GM19043 (cell line): ENCODE results near the gene PRPSAP2.

ENCODE experiments used
- ATAC-seq: cut with Tn5 transposase; IDR thresholded peaks from one replicate; pipeline ENCODE4 v1.9.1; 2021; ENCODE audit warnings: low read depth; ENCODE audit not compliant: unreplicated experiment

The PRPSAP2 gene

DNA sequence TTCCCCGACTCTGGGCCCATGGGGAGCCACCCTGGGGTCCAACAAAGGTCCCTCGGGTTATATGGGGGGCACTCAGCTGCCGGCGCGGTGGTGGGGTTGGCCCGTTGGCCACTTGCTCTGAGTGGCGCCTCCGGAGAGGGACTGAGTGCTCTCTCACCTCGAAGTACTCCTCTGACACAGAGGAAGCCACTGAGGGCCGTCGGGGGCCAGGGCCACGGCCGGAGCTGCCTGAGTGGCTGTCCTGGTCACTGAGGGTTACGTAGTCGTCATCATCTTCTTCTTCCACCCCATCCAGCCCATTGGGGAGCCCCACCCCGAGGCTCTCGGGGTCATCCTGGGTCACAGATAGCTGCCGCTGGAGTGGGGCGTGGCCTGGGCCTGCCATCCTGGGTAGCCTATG is 119.7 kb downstream of the PRPSAP2 start:
- no peak for ATAC-seq

DNA sequence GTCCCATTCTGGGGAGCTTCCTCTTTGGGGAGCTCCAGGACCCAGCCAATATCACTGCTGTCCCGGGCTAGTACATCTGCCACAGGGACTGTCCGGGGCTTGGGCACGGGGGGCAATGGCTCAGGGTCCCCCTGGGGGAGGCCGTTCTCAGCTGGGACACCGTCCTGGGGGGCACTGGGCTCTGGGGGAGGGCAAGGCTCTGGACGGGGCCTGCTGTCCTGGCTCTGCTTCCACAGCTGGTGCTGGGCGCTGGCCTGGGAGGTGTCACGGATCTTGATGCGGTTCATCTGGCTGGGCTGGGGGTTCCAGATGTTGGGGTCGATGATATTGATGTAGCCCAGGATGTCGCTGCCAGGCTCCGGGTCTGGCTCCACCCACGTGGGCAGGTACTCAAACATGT is 120.1 kb downstream of the PRPSAP2 start:
- no peak for ATAC-seq

DNA sequence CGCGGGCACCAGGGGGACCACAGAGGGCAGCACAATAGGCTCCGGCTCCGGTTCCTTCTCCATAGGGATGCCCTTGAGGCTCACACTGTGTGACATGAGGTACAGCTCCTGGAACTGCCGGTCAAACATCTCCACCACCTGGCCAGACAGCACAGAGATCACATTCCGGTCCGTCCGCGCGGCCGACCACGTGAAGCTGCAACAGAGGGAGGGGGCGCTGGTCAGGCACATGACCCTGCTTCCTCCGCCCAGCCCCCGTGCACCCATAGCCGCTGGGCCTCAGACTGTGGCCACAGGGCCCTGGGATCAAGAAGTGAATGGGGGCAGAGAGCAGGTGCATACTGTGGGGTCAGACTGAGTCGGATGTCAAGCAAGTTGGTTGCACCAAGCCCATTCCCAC is 120.7 kb downstream of the PRPSAP2 start:
- ATAC-seq: no peak
